NCI-H187 treated with DMSO at 0.1 percent for 48 hours (cell line): Measurements from ENCODE around the gene CD34.
"Not testable (repeated sequence)": the region's sequence is repeated elsewhere in the genome, so short reads cannot be mapped to it uniquely, and the experiment has no call there.

ENCODE experiments used
- DNase-seq: peaks from one replicate; lab custom pipeline; 2025; lab: John Stamatoyannopoulos, UW

Gene CD34

GRCh38 chr1:207898836-207899235 is 12.1 kb downstream of the CD34 start:
- DNase-seq = no peak

GRCh38 chr1:207898260-207898659 is 12.7 kb downstream of the CD34 start:
- DNase-seq = no peak

GRCh38 chr1:207897188-207897587 is 13.7 kb downstream of the CD34 start:
- DNase-seq = no peak

GRCh38 chr1:207896547-207896946 is 14.4 kb downstream of the CD34 start:
- no peak for DNase-seq

GRCh38 chr1:207894704-207895103 is 16.2 kb downstream of the CD34 start:
- DNase-seq = no peak

- no peak for DNase-seq
Measured at GRCh38 chr1:207893737-207894582, 17.0 kb downstream of the CD34 start.

GRCh38 chr1:207892764-207893163 is 18.2 kb downstream of the CD34 start:
- no peak for DNase-seq

GRCh38 chr1:207891148-207891547 is 19.8 kb downstream of the CD34 start:
- no peak for DNase-seq

GRCh38 chr1:207890136-207890738 is 20.7 kb downstream of the CD34 start:
- DNase-seq = no peak

- DNase-seq = no peak
Measured at GRCh38 chr1:207888652-207889051, 22.3 kb downstream of the CD34 start.

GRCh38 chr1:207887542-207888201 is 23.3 kb downstream of the CD34 start:
- no peak for DNase-seq

- no peak for DNase-seq
Measured at GRCh38 chr1:207886227-207886626, 24.7 kb downstream of the CD34 start.

GRCh38 chr1:207885129-207886032 is 25.5 kb downstream of the CD34 start:
- peak; percentile 38 for DNase-seq

GRCh38 chr1:207884266-207885029 is 26.5 kb downstream of the CD34 start:
- DNase-seq = no peak

GRCh38 chr1:207883660-207884250 is 27.2 kb downstream of the CD34 start:
- DNase-seq = no peak

GRCh38 chr1:207883104-207883651 is 27.7 kb downstream of the CD34 start:
- DNase-seq = no peak

GRCh38 chr1:207882692-207883091 is 28.2 kb downstream of the CD34 start:
- DNase-seq = no peak

GRCh38 chr1:207878939-207879338 is 32.0 kb downstream of the CD34 start:
- no peak for DNase-seq

- not testable (repeated sequence) for DNase-seq
Measured at GRCh38 chr1:207877914-207878313, 33.0 kb downstream of the CD34 start.

GRCh38 chr1:207876131-207876530 is 34.8 kb downstream of the CD34 start:
- no peak for DNase-seq

- DNase-seq = no peak
Measured at GRCh38 chr1:207875532-207875931, 35.4 kb downstream of the CD34 start.
